H1 (cell line): ENCODE data around the gene U2AF1L4. TPM values are rescaled to one million over a fixed set of nuclear protein-coding genes. Genes with fewer than 3 reads are reported as not detected.

Experiments used
- CEBPB ChIP-seq: IDR thresholded peaks from 2 replicates; pipeline ENCODE4 v1.6.1; 2012; ENCODE audit warnings: low read depth, low read length
- EP300 ChIP-seq, 2 experiments: IDR thresholded peaks; 1 replicate in 1 of 2; 2 replicates in 1 of 2; pipeline ENCODE4 v1.6.1; 2011 to 2012; ENCODE audit warnings: low read depth in 2 of 2, low read length in 2 of 2, mild to moderate bottlenecking in 2 of 2, borderline replicate concordance in 1 of 2, inconsistent platforms in 1 of 2, moderate library complexity in 1 of 2
- HDAC2 ChIP-seq, 2 experiments: fragments of 300-600 bp in 1 of 2; sonication (generic) in 1 of 2; IDR thresholded peaks; 2 replicates each; pipeline ENCODE4 v1.6.1; 2011 to 2012; ENCODE audit warnings: low read depth in 2 of 2, low read length in 2 of 2, mild to moderate bottlenecking in 2 of 2, moderate library complexity in 2 of 2, borderline replicate concordance in 1 of 2, inconsistent platforms in 1 of 2
- RFX5 ChIP-seq: IDR thresholded peaks from 2 replicates; pipeline ENCODE4 v1.6.1; 2011; ENCODE audit warnings: low read depth, low read length, improper control_type of control experiment, borderline replicate concordance
- SAP30 ChIP-seq: fragments of 300-600 bp; sonication (generic); IDR thresholded peaks from 2 replicates; pipeline ENCODE4 v1.7.1; 2012; ENCODE audit warnings: low read length, moderate library complexity, mild to moderate bottlenecking, inconsistent platforms; ENCODE audit not compliant: insufficient read depth, insufficient replicate concordance
- polyA plus RNA-seq, 7 experiments: library from polyadenylated mRNA; depleted of rRNA in 3 of 7; stranded (reverse) in 5 of 7; unstranded in 2 of 7; fragments of >200 nt in 5 of 7; fragments of 200-250 nt in 2 of 7; gene quantifications; 1 replicate in 5 of 7; 2 replicates in 1 of 7; 4 replicates in 1 of 7; pipeline versions ENCODE4 v1.2.1 to v1.2.3, GENCODE V29; 2011 to 2013; ENCODE audit warnings: missing spikeins in 2 of 7, mixed read lengths in 2 of 7
- total RNA-seq: library from RNA; stranded (reverse); fragmentation: NEBNext Ultra II Directional; extraction: Animal tissue kit (Norgen Biotek cat#: 25700); gene quantifications from 2 replicates; pipeline ENCODE4 v1.2.1, GENCODE V29; 2021

U2AF1L4 gene
- total and polyA plus RNA-seq, 2 of the 8 experiments (the other 6 are each of a cell fraction or from before 2014, with no cell fraction given), result 15.1 to 32.7 TPM

DNA sequence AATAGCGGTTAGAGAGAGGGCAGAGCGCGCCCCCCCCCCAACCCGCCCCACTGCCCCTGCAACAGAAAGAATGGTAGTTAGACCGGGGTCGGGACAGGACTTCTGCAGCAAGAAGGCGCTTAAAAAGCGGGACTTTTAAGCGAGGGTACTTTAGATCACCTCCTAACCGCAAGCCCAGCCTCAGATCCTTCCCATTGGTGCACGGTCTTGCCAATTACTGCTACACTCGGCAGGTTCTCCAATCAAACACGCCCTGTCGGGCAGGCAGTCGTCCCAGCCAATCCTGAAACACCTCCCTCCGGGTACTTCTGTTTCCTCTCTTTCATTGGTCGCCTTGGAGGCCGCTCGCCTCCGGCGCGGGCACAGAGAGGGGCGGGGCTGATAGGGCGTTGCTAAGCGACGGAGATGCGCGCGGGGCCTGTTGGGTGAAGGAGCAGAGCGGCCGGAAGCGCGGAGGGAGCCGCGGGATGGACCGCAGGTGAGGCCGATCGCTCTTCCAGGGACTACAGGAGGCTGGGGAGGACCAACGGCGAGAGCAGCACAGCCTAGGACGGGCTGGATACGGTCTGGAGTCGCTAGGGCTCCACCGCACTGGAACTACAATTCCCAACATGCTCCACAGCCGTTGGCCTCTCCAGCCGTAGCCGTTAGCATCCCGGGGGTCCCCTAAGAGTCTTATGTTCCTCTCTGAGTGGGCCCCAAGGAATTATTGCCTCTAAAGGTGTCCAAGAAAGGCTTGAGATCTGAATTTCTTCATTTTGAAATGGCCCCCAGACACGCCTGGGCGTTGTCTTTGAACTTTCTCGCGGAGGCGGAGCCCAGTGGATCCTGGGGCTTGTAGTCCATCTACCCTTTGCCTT, 12.8 kb upstream of the U2AF1L4 start, which contains the start of gene PROSER3 (continued):
- TF ChIP-seq CEBPB (no peak), SAP30 (peak; percentile 80), EP300 (IDR thresholded peaks at IDR 0.05; ENCODE audit: borderline replicate concordance in 1 of 2, low read depth in 2 of 2, low read length in 2 of 2) (no peak), HDAC2 (IDR thresholded peaks at IDR 0.05; ENCODE audit: borderline replicate concordance in 1 of 2, low read depth in 2 of 2, low read length in 2 of 2) (0 out of 4 replicates have a peak, but pooled peaks of 1 of the 2 experiments have one; percentile 3), RFX5 (no peak)
